Measurements from ENCODE around the gene PARD3B. TPM values are rescaled to one million over a fixed set of nuclear protein-coding genes. Genes with fewer than 3 reads are reported as not detected.

Gene PARD3B, protein sequence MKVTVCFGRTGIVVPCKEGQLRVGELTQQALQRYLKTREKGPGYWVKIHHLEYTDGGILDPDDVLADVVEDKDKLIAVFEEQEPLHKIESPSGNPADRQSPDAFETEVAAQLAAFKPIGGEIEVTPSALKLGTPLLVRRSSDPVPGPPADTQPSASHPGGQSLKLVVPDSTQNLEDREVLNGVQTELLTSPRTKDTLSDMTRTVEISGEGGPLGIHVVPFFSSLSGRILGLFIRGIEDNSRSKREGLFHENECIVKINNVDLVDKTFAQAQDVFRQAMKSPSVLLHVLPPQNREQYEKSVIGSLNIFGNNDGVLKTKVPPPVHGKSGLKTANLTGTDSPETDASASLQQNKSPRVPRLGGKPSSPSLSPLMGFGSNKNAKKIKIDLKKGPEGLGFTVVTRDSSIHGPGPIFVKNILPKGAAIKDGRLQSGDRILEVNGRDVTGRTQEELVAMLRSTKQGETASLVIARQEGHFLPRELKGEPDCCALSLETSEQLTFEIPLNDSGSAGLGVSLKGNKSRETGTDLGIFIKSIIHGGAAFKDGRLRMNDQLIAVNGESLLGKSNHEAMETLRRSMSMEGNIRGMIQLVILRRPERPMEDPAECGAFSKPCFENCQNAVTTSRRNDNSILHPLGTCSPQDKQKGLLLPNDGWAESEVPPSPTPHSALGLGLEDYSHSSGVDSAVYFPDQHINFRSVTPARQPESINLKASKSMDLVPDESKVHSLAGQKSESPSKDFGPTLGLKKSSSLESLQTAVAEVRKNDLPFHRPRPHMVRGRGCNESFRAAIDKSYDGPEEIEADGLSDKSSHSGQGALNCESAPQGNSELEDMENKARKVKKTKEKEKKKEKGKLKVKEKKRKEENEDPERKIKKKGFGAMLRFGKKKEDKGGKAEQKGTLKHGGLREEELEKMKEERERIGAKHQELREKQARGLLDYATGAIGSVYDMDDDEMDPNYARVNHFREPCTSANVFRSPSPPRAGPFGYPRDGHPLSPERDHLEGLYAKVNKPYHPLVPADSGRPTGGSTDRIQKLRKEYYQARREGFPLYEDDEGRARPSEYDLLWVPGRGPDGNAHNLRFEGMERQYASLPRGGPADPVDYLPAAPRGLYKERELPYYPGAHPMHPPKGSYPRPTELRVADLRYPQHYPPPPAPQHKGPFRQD (N-terminal part only)
- 1.8 and 3.9 TPM in 2 replicates for total RNA-seq (2014; rRNA removed; shearing (Covaris generic))

DNA sequence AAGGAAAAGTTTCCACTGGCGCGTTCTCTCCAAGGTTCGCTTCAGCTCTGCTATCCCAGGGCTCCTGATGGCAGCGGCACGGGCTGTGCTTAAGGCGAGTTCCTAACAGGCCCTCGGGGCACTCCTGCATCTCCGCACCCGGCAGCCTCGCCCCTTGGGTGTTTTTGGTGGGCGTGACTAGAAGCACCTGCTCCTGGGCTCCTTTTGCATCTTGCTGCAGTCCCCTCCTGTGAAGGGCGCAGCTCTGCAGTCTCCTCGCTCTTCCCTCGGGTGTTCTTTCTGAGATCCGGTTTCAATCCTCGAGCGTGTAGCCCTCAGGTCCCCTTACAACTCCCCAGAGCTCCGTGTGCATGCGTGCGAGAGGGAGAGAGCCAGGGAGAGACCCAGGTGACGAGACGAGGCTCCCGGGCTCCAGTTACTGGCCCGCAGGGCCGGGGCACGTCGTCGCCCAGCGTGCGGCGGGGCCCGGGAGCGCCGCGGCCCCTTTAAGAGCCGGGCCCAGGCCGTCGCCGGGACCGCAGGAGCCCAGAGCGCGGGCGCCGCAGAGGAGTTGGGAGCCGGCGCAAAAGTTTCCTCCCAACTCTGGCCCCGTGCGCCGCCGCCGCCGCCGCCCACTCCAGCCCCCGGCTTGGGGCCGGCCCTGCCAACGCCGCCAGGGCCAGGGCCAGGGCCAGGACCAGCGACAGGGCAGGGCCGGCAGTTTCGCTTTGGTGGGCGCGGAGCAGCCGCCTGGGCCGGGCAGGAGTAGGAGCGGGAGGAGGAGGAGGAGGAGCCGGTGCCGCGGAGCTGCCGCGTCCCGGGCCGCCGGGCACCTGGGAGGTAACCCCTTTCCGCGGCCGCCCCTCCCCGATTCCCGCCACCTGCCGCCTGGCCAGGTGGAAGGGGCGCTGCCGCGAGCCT lies at the start of gene PARD3B:
Gene PARD3B, plus strand, starts transcription at position 515 of the 900 bp plus-strand sequence. CDS start 525 bp downstream, outside the sequence.
- DNase-seq (ENCODE audit: low spot score): peak; percentile 54

- DNase-seq (ENCODE audit: low spot score): no peak
Measured at GRCh38 chr2:204496779-204497178, 48.5 kb upstream of the PARD3B start.

DNA sequence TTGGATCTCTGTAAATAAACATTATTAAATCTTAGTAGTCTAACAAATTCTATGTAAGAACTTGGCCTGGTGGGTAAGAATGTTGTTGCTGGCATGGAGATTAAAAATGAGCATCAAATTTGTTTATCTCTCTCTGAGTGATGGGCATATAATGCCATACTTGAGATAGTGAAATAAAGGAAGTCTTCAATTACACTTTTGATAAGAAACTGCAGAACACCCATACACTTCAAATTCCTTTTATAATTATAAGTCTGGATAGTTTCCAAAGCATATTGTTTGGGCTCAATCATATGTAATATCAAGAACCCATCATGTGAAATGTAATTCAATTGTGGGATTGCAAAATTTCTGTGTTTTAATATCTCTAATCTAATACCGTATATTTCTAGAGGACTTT lies 47.4 kb upstream of the PARD3B start:
- no peak for DNase-seq (ENCODE audit: low spot score)

- DNase-seq (ENCODE audit: low spot score): no peak
Measured at GRCh38 chr2:204498291-204498690, 47.0 kb upstream of the PARD3B start.

- no peak for DNase-seq (ENCODE audit: low spot score)
Measured at GRCh38 chr2:204503869-204504268, 41.4 kb upstream of the PARD3B start.

- no peak for DNase-seq (ENCODE audit: low spot score)
Measured at GRCh38 chr2:204504594-204504993, 40.7 kb upstream of the PARD3B start.

- no peak for DNase-seq (ENCODE audit: low spot score)
Measured at GRCh38 chr2:204505488-204505887, 39.8 kb upstream of the PARD3B start.

- no peak for DNase-seq (ENCODE audit: low spot score)
Measured at GRCh38 chr2:204505946-204506345, 39.3 kb upstream of the PARD3B start.

DNA sequence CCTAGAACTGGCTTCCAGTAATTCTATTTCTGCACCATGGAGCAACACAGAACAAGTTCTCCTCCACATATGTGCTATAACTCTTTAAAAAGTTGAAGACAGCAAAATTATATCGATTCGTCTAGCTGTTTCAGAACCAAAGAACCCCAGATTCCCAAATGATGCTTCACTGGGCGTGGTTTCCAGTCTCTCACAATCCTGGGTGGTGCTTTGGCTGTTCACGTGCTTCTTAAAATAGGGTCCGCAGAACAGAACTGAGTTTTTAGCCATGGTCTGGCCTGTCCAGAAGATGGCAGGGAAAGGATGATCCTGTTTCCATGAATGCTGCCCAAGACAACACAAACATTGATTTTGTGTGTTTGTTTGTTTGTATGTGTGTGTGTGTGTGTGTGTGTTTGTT lies 37.6 kb upstream of the PARD3B start:
- no peak for DNase-seq (ENCODE audit: low spot score)

- DNase-seq (ENCODE audit: low spot score): no peak
Measured at GRCh38 chr2:204510709-204511420, 34.4 kb upstream of the PARD3B start.

GRCh38 chr2:204514439-204514838 lies 30.8 kb upstream of the PARD3B start:
- no peak for DNase-seq (ENCODE audit: low spot score)

DNA sequence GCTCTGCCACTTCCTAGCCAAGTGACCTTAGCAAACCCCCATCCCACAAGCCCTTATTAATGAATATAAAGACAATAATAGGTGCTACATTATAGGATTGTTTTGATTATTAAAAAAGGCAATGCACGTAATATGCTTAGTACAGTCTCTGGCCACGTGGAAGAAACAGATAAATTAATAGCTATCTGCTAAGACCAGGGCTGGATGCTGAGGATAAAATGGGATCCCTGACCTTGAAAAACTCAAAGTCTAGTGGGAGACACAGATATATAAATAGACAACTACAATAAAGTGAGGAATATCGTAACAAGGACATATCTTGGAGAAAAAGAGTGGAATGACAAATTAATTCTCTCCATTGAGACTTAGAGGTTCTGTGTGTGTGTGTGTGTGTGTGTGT lies 29.9 kb upstream of the PARD3B start:
- no peak for DNase-seq (ENCODE audit: low spot score)

- no peak for DNase-seq (ENCODE audit: low spot score)
Measured at GRCh38 chr2:204517154-204517553, 28.1 kb upstream of the PARD3B start.

DNA sequence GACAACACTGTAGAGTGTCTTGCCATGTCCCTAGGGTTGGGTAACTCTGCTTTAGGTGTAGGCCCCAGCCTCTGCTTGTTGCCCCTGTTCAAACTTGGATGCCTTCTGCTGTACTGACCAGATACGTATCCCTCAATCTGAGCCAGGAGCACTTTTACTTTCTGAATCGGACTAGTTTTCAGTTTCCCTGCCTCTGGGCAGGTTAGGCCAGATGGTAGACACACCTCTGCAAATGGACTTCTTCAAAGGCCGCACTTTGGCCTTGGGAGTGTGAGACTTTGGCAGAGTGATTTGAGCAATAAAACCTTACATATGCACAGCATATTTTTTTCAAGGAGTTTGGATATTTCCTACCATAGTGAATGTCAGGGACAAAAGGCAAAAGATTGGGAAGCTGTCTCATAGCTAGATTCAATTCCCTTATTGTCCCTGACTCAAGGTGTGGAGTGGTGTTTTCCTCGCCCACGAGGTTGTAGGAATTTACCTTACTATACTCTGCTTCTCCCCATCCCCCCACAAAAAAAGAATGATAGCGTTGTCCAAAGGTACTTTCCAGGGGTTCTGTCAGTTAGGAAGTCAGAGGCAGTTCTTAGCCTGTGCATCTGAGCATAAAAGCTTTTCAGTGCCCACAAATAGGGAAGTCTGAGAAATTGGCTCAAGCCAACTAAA lies 15.3 kb upstream of the PARD3B start:
- peak; percentile 4 for DNase-seq (ENCODE audit: low spot score)

- DNase-seq (ENCODE audit: low spot score): no peak
Measured at GRCh38 chr2:204530464-204530805, 14.8 kb upstream of the PARD3B start.

GRCh38 chr2:204533629-204534370 lies 11.5 kb upstream of the PARD3B start:
- DNase-seq (ENCODE audit: low spot score): peak; percentile 66

GRCh38 chr2:204535356-204535755 lies 9.9 kb upstream of the PARD3B start:
- DNase-seq (ENCODE audit: low spot score): no peak

- DNase-seq (ENCODE audit: low spot score): peak; percentile 16
Measured at GRCh38 chr2:204535764-204536163, 9.5 kb upstream of the PARD3B start.
